Putamen (tissue), 1 donor: ENCODE data around the gene IPP.
A peak's percentile ranks its signal among the peaks of the same experiment; 100 is the strongest.
"Not testable (repeated sequence)": the region's sequence is repeated elsewhere in the genome, so short reads cannot be mapped to it uniquely, and the experiment has no call there.

Source experiments
- DNase-seq: peaks from one replicate; pipeline ENCODE4 v3.0.0-alpha.2; 2016; ENCODE audit warnings: low spot score

IPP gene

DNA sequence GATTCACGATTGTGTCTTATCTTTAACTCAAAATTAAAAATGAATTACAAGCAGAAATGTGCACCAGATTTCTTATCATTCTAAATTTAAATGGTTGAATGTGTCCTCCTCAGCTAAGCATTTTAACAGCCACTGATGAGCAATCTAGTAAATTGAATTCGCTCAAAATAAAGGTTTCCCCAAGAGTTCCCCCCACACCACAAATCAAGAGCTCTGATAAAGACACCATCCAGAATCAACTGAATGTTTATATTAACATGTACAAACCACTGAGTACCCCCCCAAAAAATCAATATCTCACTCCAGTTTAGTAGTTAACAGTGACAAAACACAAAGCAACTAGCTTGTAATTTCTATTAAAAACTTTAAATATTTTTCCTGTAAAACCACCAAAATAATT lies 66.1 kb downstream of the IPP start:
- DNase-seq, result no peak

DNA sequence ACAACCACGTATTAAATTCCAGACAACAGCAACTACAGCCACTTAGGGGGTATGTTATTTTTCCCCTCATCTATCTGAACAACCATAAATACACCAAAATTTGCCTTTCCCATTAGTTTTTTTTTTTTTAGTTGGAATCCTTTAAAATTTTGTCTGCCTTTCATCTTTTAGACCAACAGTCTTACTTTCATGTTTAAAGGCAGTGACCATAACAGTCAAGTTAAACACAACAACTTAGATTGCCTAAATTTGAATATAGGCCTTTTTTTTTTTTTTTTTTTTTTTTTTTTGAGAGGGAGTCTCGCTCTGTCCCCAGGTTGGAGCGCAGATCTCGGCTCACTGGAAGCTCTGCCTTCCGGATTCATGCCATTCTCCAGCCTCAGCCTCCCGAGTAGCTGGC lies 67.5 kb downstream of the IPP start:
- DNase-seq, result no peak

DNA sequence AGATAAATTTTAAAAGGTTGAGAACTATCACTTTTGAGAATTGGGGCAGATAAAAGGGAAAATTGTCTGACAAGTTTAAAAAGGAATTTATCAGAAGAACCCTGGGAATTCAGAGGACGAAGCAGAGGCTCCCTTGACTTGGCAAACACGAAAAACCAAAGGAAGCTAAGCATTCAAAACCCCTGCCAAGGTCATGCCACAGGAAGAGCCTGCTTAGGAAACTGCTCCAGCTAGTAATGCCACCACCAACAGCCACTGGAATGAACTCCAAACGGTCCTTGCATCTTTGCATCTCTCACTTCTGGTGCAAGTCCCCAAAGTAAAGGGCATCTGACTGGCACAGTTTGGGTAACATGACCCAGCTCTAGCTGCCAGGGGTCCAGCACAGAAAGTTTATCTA lies 71.3 kb downstream of the IPP start:
- DNase-seq, result no peak

DNA sequence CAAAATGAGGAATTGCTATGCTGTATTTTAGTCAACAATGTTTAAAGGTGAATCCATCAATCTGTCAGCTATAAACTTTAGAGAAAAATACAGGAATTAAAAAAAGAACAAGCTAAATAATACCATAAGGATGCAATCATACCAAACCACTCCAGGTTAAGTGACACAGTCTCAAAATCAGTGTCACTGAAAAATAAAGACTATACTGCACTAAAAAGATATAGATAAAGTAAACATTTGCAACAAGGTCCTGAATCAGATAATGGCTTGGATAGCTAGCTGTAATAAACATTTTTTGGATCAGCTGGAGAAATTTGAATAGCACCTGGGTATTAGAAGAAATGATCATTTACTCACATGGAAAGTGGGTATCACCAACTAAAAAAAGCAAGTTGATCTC lies 72.0 kb downstream of the IPP start:
- DNase-seq, result no peak

DNA sequence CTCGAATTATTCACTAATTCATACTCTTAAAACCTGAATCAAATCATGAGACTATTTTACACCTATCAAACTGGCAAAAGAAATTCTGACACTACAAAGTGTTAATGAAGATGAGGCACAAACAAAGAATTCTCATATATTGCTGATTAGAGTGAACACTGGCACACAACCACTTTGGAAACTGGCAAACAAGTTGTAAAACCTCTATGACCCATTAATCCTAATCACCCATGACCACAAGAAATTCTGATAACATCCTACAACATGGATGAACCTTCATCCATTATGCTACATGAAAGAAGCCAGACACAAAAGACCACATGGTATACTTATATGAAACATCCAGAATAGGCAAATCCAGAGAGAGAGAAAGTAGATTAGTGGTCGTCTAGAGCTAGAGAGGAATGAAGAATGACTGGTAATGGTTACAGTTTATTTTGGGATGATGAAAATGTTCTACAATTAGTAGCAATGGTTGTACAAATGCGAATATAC lies 72.7 kb downstream of the IPP start:
- no peak for DNase-seq

DNA sequence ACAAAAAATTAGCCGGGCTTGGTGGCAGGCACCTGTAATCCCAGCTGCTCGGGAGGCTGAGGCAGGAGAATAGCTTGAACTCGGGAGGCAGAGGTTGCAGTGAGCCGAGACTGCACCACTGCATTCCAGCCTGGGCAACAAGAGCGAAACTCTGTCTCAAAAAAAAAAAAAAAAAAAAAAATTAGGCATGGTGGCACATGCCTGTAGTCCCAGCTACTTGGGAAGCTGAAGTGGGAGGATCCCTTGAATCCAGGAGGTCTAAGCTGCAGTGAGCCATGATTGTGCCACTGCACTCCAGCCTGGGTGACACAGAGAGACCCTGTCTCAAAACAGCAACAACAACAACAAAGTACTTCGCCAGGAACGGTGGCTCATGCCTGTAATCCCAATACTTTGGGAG lies 73.9 kb downstream of the IPP start:
- DNase-seq, result not testable (repeated sequence)

DNA sequence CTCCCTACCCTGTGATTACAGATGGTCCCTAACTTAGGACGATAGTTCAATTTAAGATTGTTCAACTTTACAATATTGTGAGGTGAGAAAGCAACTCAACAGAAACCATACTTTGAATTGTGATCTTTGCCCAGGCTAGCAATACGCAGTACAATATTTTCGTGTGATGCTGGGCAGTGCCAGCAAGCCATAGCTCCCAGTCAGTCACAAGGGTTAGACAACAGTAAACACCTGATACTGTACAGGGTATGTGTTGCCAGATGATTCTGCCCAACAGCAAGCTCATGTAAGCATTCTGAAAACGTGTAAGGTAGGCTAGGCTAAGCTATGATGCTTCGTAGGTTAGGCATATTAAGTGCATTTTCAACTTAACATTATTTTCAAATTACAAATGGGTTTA lies 76.0 kb downstream of the IPP start:
- DNase-seq, result no peak

DNA sequence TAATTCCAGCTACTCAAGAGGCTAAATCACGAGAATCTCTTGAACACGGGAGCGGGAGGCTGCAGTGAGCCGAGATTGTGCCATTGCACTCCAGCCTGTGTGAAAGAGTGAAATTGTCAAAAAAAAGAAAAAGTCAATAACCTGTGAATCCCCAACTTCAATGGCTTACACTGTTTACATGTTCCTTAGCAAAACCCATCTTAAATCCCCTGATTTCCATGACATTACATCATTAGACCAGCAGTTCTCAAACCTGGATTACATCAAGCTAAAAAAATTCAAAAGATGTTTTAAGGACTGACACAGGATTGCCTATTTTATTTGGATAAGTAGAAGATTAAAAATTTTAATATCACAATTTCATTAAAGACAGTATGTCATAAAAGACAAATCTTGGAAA lies 76.5 kb downstream of the IPP start:
- DNase-seq, result no peak

DNA sequence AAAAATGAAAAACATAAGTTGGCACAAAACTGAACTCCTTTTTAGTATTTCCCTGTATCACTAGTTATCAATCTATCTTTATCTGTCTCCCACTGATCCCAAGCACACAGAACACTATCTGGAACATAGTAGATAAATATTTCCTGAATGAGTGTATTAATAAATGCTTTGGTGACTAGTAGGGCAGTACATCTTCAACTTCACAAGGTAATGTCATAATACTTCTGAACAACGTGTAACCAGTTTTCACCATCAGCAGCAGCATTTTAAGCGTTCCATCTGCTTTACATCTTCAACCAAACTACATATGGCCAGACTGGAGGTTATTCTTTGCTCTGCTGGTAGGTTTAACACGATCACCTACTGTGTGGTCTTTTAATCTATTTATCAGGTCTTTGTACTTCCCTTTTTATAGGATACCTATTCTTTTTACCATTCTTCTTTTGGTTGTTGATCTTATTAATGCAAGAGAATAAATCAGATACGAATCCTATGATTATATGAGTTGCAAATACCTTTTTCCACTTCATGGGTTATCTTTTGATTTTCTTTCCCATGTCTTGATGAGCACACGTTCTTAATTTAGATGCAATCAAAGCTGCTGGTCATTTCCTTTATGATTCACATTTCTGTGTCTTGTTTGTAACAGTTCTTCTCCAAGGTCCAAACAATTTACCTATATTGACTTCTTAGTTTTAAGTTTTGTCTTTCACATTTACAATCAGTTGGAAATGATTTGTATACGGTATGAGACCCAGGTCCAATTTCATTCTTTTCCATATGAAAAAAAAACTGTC lies 80.4 kb downstream of the IPP start:
- no peak for DNase-seq

DNA sequence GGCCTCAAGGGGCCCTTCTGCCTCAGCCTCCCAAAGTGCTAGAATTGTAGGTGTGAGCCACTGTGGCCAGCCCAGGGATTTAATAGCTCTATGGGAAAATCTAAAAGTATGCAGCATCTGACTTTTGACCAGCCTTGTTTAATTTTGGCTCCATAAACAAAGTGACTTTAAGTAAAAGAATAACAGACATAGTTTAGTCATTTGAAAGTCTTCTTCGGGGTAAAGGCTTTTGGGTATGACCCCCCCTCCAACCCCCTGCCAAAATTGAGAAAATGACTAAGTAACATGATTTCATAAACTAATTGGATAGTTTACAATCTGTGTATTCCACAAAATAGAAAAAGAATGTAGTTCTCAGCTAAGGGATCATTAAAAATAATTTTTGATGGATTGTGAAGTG lies 81.1 kb downstream of the IPP start:
- no peak for DNase-seq

DNA sequence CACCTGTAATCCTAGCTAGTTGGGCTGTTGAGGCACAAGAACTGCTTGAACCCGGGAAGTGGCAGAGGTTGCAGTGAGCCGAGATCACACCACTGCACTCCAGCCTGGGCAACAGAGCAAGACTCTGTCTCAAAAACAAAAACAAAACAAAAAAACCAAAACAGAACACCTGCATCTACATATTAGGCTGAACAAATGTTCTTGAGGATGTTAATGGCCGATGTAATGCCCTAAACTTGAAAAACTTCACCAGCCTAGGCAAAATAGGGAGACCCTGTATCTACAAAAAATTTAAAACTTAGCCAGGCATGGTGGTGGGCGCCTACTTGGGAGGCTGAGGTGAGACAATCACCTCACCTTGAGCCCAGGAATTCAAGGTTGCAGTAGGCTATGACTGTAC lies 81.9 kb downstream of the IPP start:
- DNase-seq, result no peak

DNA sequence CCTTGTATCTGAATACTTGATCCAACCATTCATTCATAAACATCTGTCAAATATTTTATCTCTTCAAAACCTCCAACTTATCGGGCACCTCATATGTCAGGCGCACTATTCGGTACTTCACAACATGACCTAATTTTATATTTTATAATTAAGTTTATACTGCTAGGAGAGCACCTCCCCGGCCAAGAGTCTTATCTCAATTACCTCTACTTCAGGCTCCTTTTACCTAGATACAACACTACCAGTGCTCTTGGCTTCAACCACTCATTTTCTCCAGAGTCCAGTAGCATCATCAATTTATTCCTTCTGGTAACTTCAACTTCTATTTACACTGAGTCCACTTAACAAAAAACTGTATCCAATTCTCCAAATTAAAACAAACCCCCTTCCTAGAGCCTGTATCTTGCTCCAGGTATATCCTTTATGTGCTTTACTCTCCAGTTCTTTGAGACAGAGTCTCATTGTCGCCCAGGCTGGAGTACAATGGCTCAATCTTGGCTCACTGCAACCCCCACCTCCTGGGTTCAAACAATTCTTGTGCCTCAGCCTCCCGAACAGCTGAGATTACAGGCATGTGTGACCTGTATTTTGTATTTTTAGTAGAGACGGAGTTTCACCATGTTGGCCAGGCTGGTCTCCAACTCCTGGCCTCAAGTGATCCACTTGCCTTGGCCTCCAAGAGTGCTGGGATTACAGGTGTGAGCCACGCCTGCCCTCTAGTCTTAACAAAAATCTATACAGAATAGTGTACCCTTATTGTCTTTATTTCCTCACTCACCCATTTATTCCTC lies 82.9 kb downstream of the IPP start:
- DNase-seq, result no peak

DNA sequence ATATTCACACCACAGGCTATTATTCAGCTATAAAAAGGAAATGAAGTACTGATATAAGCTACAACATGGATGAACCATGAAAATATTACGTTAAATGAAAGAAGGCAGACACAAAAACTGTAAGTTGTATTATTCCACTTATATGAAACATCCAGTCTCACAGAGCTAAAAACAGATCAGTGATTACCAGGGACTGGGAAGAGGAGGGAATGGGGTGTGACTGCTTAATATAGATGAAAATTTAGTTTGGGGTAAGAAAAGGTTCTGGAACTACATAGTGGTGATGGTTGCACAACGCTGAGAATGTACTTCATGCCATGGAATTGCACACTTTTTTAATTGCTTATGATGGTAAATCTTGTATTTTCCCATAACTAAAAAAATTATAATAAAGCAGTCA lies 83.6 kb downstream of the IPP start:
- peak; percentile 42 for DNase-seq

DNA sequence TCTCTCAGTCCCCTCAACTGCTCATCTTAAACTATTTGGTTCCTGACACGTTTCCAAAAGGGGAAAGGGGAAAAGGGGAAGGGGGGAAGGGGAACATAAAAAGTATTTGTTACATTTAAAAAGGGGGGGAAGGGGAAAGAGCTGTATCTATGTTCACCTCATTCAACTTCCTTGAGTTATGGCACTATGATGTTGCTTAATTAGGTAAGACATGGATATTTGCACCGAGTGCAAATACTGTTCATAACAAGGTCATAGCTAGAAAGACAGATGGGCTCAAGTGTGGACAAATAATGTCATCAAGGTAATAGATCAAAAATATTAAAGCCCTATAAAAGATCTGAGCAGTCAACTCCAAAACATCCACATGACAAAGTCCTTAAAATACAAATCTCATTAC lies 90.1 kb downstream of the IPP start:
- DNase-seq, result no peak

DNA sequence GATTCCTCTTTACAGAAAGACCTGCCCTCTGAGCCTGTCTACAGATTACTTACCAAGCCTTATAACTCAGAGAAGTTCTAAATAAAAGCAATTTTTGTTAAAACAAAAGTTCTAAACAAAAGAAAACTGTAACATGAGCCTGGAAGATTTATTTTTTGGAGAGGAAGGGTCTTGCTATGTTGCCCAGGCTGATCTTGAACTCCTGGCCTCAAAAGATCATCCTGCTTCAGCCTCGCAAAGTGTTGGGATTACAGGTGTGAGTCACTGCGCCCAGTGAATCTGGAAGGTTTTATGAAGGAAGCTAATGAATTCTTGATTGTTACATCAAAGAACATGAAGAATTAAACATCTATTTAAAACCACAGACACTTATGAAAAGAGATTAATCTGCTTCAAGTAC lies 91.2 kb downstream of the IPP start:
- DNase-seq, result no peak

DNA sequence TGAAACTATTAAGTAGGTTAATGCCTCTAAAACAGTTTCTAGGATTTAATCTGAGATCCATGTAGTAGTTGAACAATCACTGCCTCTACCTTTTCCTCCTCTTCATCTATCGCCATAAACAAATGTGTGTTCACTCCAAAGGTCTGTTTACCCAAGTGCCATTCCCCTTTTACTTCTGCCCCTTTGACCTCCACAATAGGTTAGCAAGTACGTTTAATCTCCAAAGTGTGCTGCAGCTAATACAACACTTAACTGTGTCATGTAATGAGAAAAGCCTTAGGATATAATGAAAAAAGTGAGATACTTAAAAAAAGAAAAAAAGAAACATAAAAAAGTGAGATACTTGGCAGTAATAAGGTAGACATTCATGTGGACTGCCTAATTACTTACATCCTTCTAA lies 92.3 kb downstream of the IPP start:
- no peak for DNase-seq

DNA sequence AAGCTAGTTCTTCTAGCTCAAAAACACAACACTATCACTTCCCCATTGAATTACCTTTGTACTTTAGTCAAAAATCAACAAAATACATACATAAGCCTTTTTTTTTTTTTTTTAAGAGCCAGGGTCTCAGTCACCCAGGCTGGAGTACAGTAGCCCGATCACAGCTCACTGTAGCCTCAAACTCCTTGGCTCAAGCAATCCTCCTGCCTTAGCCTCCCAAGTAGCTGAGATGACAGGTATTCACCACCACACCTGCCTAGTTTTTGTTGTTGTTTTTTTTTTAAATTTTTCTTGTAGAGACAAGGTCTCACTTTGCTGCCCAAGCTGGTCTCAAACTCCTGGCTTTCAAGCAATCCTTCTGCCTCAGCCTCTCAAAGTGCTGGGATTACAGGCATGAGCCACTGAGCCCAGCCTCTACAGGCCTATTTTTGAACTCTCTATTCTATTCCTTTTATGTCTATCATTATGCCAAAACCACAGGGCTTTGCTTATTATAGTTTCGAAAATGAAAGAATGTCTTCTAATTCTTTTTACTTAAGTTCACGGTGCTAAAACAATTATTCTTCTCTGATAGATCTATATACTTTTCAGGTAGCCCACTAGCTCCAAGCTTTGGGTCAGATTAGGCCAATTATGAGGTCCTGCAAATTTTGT lies 93.8 kb downstream of the IPP start:
- DNase-seq, result no peak

DNA sequence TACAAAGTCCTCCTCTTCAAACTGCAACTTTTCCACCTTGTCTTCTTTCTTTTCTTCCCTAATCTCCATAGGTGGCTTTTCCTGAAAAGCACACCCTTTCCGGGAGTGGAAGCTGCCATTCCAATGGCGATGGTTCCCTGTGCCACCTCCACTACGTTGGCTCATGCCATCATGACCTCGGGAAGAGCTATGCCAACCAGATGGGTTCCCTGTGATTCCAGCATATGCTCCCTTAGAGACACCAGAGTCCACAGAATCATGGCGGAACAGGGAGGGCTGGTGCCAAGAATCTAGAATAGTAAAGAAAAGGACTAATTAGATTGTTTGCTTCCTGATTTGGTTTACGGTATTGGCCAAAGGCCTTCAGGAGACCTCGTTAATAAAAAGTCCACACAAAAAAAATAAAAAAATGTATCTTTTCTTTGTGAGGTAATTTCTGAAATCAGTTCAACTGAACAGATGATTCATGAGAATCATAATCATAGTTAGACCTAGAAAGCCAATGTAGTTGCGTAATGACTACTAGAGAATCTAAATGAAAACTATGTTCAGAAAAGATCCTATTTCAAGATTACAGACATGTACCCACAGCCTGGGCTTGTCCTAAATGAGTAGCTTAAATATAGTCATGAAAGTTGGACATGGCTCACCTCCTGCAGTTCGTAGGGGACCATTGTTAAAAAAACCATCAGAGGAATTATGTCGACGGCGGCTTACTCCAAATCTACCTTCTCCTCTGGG lies 95.7 kb downstream of the IPP start:
- DNase-seq, result no peak
